GM04504 (cell line): Measurements from ENCODE around the gene NEMP1.
"Not testable (repeated sequence)": the region's sequence is repeated elsewhere in the genome, so short reads cannot be mapped to it uniquely, and the experiment has no call there.

Experiments
- DNase-seq: peaks from one replicate; pipeline ENCODE4 v3.0.0-alpha.2; 2012; ENCODE audit warnings: low read depth

Gene NEMP1

GRCh38 chr12:57057067-57057751 lies 21.4 kb downstream of the NEMP1 start:
- DNase-seq = no peak

DNA sequence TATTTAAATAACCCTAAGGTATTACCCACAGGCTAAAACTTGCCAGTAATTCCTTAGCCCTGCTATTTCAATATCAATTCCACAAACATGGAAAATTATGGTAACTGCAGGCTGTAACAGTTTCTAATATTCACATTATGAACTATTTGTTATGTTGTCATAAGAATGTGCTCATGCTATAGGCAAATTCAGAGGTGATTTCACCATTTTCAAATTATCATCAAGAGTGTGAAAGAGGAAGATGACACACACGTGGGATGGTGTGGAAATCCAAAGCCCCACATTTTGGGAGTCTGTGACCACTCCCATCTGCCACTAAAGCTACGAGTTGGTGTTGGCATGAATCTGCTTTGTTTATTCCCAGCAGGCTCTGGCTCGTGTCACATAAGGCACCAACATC lies 22.8 kb downstream of the NEMP1 start:
- no peak for DNase-seq

- not testable (repeated sequence) for DNase-seq
Observed at GRCh38 chr12:57053901-57054300, 24.7 kb downstream of the NEMP1 start.

DNA sequence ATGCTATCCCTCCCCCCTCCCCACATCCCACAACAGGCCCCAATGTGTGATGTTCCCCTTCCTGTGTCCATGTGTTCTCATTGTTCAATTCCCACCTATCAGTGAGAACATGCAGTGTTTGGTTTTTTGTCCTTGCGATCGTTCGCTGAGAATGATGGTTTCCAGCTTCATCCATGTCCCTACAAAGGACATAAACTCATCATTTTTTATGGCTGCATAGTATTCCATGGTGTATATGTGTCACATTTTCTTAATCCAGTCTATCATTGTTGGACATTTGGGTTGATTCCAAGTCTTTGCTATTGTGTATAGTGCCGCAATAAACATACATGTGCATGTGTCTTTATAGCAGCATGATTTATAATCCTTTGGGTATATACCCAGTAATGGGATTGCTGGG lies 25.4 kb downstream of the NEMP1 start:
- not testable (repeated sequence) for DNase-seq

DNA sequence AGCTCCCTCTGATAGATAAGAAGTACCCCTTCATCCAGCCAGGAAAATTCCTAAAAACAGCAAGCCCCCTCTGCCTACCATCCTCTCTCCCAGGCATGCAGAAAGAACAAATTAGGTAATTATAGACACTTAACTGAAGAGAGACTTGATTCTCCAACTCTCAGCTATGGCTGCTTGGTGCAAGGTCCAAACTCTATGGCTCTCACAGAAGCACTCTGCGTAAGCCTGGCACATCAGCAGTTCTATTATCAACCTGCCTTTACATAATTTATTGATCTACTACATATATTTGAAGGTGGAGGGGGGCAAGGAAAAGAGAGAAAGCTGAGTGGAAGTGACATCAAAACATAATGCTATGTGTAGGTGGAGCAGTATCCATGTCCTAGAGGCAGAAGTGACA lies 27.6 kb downstream of the NEMP1 start:
- DNase-seq = no peak

- no peak for DNase-seq
Observed at GRCh38 chr12:57049890-57050289, 28.7 kb downstream of the NEMP1 start, which contains the start of gene MYO1A. TSS of gene MYO1A (minus strand) at chr12:57050129. CDS start at chr12:57048323, 1,806 bp downstream.

- no peak for DNase-seq
Observed at GRCh38 chr12:57049119-57049446, 29.5 kb downstream of the NEMP1 start.

GRCh38 chr12:57048423-57049118 lies 30.0 kb downstream of the NEMP1 start:
- DNase-seq = no peak

- DNase-seq = no peak
Observed at GRCh38 chr12:57047981-57048380, 30.6 kb downstream of the NEMP1 start.

DNA sequence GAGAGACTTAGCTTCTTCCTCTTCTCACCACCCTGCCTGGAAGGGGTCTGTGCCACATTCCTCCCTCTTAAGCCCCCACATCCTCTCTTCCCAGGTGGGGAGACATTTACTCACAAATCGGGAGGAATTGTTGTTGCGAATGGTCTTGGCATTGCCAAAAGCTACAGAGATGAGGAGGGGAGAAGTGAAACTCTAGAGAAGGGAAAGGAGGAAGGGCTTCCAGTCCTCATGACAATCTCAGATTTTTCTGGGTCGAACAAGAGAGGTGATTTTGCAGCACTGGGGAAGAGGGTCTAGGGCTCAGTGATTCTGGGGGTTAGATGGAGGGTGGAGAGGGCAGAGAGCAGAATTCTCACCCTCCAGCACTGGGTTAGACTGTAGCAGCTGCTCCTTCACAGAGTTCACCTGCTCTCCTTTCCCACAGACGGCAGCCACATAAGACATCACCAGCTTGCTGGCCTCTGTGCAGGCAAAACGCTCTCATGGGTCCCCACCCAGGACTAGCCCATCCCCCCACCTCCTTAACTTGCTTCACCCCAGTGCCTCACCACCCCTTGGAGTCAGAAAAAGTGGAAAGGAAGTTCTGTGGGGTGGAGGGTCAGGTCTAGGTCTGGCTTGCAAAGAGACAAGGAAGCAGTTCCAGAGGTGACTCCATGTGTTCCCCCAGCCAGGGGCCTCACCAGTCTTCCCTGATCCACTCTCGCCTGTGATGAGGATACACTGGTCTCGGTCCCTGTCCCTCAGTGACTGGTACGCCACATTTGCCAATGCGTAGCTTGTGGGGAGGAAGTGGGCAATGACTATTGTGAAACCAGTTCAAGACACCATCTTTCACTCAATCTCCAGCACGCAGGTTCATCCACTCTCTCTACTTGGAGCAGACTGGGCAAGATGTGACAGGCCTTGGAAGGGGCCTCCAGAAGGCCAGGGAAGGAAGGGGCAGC lies 31.4 kb downstream of the NEMP1 start:
- no peak for DNase-seq

GRCh38 chr12:57046086-57046791 lies 32.4 kb downstream of the NEMP1 start:
- no peak for DNase-seq

- no peak for DNase-seq
Observed at GRCh38 chr12:57044889-57045288, 33.7 kb downstream of the NEMP1 start.

DNA sequence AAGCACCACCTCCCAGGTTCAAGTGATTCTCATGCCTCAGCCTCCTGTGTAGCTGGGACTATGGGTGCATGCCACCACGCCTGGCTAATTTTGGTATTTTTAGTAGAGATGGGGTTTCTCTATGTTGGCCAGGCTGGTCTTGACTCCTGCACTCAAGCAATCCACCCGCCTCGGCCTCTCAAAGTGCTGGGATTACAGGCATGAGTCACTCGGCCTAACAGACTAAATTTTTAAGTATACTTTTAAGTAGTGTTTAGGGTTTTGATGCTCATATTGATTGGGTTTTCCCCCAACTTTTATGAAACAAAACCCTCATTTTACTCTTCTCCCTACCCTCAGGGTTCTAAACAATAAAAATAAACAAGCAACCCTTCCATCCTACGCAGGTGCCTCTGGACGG lies 34.1 kb downstream of the NEMP1 start:
- no peak for DNase-seq

DNA sequence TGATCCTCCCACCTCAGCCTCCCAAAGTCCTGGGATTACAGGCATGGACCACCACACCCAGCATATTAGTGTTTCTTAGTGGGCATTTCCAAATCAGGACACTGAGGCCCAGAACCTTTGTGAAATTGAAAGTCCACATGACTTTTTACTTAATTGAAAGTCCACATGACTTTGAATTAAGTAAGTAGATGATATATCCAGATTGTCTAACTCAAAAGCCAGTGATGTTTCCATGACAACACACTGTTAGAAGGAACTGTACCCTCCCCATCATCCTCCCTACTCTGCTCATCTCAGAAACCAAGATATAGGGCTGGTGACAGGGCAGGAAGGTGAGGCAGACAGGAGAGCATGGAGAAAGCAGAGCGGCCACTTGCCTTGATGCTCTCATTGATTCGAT lies 35.9 kb downstream of the NEMP1 start:
- DNase-seq = no peak

DNA sequence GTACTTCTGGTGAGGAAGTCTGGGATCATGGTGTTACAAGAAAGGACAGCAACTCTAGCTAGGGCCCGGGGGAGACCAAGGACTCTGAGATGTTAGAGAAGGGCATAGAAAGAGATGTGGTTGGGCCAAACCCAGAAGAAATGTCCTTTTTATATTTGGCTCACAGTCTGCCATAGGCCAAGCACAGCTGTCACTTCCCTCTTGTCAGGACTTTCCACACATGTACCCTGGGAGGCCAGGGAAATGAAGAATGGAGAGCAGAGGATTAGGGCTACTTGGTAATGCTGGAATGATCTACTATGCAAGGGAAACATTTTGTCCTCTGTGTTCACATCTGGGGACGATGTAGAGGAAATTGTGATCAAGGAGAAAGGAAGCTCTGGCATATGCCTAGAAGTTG lies 37.8 kb downstream of the NEMP1 start:
- DNase-seq = no peak

DNA sequence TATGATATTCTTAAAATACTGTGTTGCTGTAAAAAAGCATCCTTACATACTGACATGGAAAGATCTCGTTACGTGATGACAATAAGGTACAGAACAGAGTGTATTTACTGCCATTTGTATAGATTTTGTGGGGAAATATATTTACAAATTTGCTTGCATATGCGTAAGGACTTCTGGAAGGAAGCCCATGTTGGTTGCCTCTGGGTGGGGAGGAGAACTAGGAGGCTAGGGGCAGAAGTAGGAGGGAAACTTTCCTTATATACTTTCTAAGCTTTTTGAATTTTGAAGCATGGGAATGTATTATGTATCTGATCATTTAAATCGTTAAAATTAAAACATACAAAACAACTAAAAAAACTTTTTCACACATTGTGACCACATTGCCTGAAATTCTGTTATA lies 38.4 kb downstream of the NEMP1 start:
- DNase-seq = no peak

DNA sequence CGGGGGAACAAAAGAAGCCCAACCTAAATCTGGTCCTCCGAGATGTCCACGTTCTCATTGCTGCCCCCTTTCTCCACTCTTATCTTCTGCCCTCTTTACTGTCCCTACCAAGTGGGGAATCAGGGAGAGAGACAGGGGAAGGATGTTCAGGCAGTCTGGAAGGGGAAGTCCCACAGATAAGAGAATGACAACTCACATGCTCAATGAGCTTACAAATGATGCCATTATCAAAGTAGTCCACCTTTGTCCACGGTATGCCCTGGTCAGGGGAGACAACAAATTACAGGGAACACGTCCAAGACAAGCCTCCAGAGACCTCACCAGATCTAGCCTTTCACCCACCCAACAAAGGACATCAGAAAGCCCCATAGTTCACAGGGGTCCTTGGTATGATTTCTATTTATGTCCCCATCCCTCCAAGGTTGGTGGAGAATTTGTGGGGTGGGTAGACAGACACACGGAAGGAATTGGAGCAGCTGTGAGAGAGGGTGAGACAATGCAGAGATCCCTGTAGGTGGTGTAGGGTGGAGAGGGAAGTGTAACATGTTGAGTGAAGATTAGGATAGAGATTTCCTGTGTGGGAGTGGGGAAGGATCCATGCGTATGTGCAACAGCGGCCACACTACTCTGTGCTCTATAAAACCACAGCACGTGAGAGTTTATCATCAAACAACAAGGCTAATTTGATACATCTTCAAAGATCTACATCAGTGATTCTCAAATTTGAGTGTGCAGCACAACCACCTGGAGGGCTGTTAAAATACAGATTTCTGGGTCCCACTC lies 39.4 kb downstream of the NEMP1 start:
- DNase-seq = no peak

- DNase-seq = no peak
Observed at GRCh38 chr12:57037264-57037663, 41.3 kb downstream of the NEMP1 start.

DNA sequence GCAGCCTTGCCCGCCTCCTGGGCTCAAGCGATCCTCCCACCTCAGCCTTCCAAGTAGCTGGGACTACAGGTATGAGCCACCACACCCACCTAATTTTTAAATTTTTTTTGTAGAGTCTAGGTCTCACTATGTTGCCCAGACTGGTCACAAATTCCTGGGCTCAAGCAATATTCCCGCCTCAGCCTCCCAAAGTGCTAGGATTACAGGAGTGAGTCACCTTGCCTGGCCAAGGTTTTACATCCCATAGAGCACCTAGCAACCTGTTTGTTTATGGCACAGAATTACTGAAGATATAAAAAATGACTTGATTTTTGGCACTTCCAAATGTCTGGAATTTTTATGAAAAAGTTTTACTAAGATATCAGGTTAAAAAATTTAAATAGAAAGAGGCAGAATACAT lies 45.2 kb downstream of the NEMP1 start:
- DNase-seq = no peak

DNA sequence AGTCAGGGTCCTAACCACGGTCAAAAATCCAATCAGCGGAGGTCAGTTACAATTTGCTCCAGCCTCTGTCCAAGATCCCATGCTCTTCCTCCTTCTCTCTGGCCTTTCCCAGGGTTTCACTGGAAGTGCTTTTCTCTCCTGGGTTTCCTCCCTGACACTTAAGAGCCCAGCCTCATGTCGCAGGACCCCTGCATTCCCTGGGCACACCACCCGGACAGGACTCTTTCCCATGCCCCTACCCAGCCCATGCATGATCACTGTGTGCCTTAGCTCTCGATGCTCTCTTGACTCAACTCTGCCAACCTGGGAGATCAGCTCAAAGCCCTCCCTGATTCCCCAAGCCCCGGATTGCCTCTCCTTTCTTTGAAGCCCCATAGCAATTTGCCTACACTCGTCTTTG lies 46.8 kb downstream of the NEMP1 start:
- no peak for DNase-seq

- DNase-seq = no peak
Observed at GRCh38 chr12:57031138-57031725, 47.4 kb downstream of the NEMP1 start.
